SK-N-SH treated with all-trans-retinoic acid at 6 μM for 48 hours (cell line): ENCODE data around the gene ZMIZ1.

Source experiments
- ARNTL ChIP-seq: fragments of 450-650 bp; formaldehyde crosslinking; IDR thresholded peaks from 2 replicates; pipeline ENCODE4 v1.5.0; 2020; ENCODE audit warnings: low read depth, mild to moderate bottlenecking, moderate library complexity, borderline replicate concordance
- BACH2 ChIP-seq: fragments of 250-450 bp; sonication (Bioruptor Pico); IDR thresholded peaks from 2 replicates; pipeline ENCODE4 v1.9.0; 2021; ENCODE audit warnings: mild to moderate bottlenecking, borderline replicate concordance
- CREB5 ChIP-seq: fragments of 250-450 bp; sonication (Bioruptor Pico); IDR thresholded peaks from 2 replicates; pipeline ENCODE4 v1.5.1; 2020; ENCODE audit warnings: low read depth, mild to moderate bottlenecking, moderate library complexity
- CSDC2 ChIP-seq: fragments of 250-450 bp; sonication (Bioruptor Pico); IDR thresholded peaks from 2 replicates; pipeline ENCODE4 v1.5.0; 2020; ENCODE audit warnings: mild to moderate bottlenecking, moderate library complexity
- ESRRG ChIP-seq: fragments of 250-450 bp; sonication (Bioruptor Pico); IDR thresholded peaks from 2 replicates; pipeline ENCODE4 v1.6.1; 2021; ENCODE audit warnings: mild to moderate bottlenecking
- PATZ1 ChIP-seq: fragments of 250-450 bp; sonication (Bioruptor Pico); IDR thresholded peaks from 2 replicates; pipeline ENCODE4 v1.8.0; 2020; ENCODE audit warnings: mild to moderate bottlenecking, moderate library complexity, borderline replicate concordance
- RARB ChIP-seq: fragments of 250-450 bp; sonication (Bioruptor Pico); IDR thresholded peaks from 2 replicates; pipeline ENCODE4 v1.8.0; 2021; ENCODE audit warnings: mild to moderate bottlenecking, moderate library complexity
- SNAI2 ChIP-seq: fragments of 250-450 bp; sonication (Bioruptor Pico); IDR thresholded peaks from 2 replicates; pipeline ENCODE4 v1.5.0; 2020; ENCODE audit warnings: mild to moderate bottlenecking, moderate library complexity
- TOX ChIP-seq: fragments of 250-450 bp; sonication (Bioruptor Pico); IDR thresholded peaks from 2 replicates; pipeline ENCODE4 v1.8.0; 2021; ENCODE audit warnings: mild to moderate bottlenecking, moderate library complexity, borderline replicate concordance
- ZFP3 ChIP-seq: fragments of 250-450 bp; sonication (Bioruptor Pico); IDR thresholded peaks from 2 replicates; pipeline ENCODE4 v1.5.0; 2020; ENCODE audit warnings: mild to moderate bottlenecking, moderate library complexity
- ZFP30 ChIP-seq: fragments of 450-650 bp; formaldehyde crosslinking; IDR thresholded peaks from 2 replicates; pipeline ENCODE4 v1.5.0; 2022; ENCODE audit warnings: mild to moderate bottlenecking, moderate library complexity
- ZNF8 ChIP-seq: fragments of 450-650 bp; formaldehyde crosslinking; IDR thresholded peaks from 2 replicates; pipeline ENCODE4 v1.5.0; 2020; ENCODE audit warnings: mild to moderate bottlenecking, moderate library complexity
- TF ChIP-seq, protein P1 (sequence below): fragments of 250-450 bp; sonication (Bioruptor Pico); IDR thresholded peaks from 2 replicates; pipeline ENCODE4 v1.8.0; 2021; ENCODE audit warnings: low read depth, mild to moderate bottlenecking, moderate library complexity, borderline replicate concordance

GRCh38 chr10:79179957-79180309, 111.2 kb downstream of the ZMIZ1 start:
- TF ChIP-seq PATZ1 (CRISPR knock-in tag) (no peak), RARB (CRISPR knock-in tag) (no peak), SNAI2 (no peak), ARNTL (CRISPR knock-in tag) (no peak), BACH2 (CRISPR knock-in tag) (no peak), TOX (no peak), ZFP3 (CRISPR knock-in tag) (no peak), ZNF8 (CRISPR knock-in tag) (no peak), ESRRG (CRISPR knock-in tag) (no peak), CSDC2 (no peak), ZFP30 (CRISPR knock-in tag) (no peak), CREB5 (CRISPR knock-in tag) (no peak)
- TF ChIP-seq, protein P1, sequence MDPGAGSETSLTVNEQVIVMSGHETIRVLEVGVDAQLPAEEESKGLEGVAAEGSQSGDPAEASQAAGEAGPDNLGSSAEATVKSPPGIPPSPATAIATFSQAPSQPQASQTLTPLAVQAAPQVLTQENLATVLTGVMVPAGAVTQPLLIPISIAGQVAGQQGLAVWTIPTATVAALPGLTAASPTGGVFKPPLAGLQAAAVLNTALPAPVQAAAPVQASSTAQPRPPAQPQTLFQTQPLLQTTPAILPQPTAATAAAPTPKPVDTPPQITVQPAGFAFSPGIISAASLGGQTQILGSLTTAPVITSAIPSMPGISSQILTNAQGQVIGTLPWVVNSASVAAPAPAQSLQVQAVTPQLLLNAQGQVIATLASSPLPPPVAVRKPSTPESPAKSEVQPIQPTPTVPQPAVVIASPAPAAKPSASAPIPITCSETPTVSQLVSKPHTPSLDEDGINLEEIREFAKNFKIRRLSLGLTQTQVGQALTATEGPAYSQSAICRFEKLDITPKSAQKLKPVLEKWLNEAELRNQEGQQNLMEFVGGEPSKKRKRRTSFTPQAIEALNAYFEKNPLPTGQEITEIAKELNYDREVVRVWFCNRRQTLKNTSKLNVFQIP (CRISPR knock-in tag) = no peak
